ENCODE data around the gene CD82.
A peak's percentile ranks its signal among the peaks of the same experiment; 100 is the strongest.

CD82 gene

DNA sequence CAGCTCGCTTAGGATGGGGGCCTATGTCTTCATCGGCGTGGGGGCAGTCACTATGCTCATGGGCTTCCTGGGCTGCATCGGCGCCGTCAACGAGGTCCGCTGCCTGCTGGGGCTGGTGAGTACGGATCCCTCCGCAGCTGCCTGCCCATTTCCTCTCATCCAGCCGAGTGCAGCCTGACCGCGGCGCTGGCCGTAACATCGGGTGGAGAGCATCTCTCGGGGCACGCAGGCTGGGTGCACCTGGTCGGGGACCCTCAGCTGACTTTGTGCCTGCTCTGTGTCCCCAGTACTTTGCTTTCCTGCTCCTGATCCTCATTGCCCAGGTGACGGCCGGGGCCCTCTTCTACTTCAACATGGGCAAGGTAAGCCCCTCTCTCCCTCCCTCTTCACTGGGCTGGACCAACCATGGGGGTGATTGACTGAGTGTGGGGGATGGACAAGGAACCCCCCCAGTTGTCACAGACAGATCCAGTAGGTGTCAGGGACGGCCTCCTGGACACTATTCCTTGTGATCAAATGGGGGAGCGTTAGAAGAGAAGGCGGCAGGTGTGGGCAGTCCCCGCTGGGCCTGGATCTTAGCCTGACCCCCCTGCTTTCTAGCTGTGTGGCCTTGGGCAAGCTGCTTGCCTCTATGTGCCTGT, 39.7 kb downstream of the CD82 start:
- DNase-seq = no peak

DNA sequence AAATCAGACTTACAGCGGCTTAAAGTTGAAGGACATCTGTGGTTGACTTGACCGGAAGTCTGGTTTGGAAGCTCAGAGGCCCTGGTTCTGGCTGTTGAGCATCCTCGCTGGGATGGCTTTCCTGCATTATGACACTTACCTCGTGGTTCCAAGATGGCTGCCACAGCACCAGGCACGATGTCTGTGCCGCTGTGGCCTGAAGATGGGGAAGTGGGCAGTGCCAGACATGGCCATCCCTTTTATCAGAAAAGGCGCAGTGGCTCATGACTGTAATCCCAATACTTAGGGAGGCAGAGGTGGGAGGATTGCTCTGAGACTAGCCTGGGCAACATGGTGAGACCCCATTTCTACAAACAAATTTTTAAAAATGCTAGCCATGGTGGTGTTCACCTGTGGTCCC, 40.5 kb downstream of the CD82 start:
- no peak for DNase-seq

DNA sequence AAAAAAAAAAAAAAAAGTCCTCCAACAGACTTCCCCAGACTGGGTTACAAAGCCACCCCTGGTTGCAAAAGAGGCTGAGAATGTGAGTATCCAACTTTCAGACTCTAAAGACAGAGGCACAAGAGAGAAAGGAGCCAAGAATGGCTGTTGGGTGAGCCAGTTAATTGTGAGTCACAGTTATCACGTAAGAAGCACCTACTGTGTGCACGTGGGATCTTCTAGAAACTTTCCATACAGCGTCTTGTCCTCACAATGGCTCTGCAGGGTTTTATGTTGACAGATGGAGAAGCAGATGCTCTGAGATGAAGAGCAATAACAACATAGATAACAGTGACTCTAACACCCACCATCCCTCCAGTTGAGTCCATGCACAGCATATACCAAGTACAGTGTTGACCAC, 41.0 kb downstream of the CD82 start:
- no peak for DNase-seq

DNA sequence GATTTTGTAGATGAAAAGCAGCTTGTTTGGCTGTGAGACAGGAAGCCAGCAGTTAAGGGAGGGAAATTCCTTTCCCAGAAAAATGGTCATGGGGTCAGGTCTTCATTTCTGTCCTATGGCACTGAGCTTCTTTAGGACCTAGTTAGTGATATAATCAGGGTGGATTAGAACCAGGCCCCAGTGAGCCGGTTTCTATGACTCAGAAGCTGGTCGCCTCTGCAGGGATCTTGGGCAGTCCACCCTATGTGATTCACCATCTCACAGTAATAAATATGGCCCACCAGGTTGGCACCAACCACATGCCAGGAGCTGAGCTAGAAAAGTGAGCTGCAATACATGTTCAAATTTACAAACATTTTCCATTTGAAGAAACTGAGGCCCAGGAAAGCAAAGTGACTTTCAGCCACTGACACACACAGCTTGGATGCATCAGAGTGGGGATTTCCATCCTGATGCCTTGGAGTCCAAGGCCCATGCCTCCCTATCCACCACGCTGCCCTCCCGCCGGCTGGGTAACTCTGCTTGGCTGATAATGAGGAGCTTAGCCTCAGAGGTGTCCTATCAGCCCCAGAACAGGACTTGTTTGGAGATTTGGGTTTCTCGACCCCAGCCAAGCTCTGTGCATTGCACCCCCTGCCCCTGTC, 42.0 kb downstream of the CD82 start:
- peak; percentile 47 for DNase-seq

DNA sequence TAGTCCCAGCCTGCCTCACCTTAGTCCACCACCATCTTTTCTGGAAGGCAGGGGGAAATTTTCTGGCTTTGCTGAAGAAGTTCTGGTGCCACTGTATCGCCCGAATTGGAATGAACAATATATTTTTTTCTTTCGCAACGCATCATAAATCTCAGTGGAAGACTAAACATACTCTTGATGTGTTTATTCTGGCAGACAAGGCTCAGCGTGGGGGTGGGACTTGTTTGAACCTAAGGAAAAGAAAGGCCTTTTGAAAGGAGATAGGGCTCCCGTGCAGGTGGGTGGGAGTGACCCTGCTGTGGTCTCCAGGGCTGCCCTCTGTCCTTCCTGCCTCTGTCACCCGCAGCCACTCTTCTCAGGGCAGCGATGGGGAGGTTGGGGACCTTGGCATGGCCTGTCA, 42.5 kb downstream of the CD82 start:
- no peak for DNase-seq

DNA sequence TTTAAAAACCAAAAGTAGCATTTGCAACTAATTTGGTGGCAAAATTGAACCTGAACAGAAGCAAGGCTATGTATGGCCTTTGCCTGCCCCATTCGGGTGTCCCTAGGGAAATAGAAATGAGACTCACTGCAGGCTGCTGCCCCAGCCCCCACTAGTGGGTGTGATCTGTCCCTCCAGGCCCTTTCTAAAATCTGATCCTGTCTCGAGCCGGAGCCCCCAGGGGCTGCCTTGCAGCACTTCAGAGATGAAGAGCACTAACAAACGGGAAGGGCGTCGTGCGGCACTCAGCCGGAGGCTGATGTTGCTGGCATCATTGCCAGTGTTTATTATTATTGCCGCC, 43.2 kb downstream of the CD82 start:
- no peak for DNase-seq

DNA sequence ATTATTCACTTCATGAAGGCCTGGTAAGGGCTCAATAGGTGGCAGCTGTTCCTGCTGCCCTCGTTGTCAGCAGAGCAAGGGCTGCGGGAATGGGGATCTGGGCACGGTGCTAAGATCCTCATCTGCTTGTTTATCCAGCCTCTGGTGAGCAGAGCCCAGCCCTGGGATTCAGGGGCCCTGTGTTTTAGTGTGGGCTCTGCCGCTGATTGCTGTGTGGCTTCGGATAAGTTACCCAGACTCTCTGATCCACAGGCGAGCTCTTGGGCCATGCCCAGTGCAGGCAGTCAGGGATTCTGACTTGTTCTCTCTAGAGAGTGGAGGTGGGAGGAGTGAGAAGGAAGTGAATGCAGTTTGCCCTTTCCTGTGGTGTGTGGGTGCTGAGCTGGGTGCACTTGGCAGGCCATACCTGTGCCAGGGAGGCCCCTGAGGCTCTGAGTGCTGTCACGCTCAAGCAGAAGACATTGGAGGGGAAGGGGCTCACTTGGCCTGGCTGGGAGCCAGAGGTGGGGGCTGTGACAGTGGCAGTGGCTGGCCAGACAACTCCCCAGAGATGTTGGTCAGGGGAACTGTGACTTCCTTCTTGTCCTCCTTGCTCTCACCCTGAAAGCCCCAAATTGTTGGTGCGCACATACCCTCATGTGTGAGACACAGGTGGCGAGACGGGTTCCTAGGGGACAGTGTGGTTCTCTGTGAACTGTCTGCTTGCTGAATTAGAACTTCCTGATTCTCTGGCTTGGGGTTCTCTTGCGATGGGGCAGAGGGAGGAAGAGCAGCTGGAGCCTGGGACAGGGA, 43.7 kb downstream of the CD82 start:
- DNase-seq = no peak

DNA sequence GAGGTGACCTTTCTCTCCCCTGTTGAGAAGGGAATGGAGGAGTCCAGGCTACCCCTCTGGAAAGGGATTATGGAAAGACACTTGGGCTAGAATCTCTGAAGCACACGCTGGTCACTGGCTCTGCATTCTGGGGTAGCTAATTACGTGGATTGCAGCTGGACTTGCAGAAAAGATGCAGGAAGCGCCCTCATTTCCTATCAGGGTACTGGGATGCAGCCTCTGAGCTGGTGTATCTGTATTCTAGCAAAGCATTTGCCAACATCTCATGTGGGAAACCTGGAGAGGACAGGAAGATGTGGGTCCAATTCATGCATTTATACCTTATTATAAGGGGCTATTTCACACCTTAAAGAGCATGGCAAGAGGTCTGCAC, 44.3 kb downstream of the CD82 start:
- no peak for DNase-seq

DNA sequence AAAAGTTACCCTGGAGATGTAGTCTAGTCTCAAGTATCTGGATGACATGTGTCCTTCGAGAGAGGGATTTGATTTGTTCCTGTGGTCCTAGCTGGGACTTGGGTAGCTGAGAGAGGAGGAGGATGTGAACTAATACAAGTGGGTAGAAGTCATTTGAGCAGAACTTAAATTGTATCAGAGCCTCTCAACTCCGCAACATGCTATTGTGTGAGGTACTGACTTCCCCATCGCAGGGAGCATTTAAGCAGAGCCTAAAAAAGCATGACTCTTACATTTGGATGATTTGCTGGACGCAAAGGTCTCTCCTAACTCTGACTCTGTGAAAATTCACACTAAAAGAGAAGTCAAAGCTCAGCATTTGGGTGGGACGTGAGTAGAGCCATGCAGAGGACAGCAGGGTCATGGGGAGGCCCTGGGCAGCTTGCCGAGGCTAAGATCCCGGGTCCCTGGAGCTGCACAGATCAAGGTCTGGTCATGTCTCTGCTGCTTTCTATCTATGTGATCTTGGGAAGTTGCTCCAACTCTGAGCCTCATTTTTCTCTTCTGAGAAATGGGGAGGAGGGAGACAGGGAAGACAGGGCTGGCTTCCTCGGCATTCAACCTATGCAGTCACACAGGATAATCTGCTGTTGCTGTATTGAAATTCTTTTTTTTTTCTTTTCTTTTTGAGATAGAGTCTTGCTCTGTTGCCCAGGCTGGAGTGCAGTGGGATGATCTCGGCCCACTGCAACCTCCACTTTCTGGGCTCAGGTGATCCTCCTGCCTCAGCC, 44.9 kb downstream of the CD82 start:
- DNase-seq = no peak

DNA sequence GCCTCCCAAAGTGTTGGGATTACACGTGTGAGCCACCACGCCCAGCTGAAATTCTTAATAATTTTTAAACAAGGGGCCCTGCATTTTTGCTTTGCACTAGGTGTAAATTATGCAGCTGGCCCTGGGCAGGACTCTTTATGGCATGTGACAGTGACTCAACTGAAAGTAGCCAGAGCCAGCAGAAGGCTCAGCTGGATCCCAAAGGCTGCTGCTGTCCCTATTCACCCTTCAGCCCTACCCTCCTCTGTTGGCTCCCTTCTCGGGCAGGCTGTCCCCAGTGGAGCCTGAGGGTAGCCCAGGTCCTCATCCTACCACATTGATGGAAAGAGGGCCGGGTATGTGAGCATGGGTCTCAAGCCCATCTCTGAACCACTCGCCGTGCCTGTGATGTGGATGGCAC, 45.6 kb downstream of the CD82 start:
- no peak for DNase-seq

DNA sequence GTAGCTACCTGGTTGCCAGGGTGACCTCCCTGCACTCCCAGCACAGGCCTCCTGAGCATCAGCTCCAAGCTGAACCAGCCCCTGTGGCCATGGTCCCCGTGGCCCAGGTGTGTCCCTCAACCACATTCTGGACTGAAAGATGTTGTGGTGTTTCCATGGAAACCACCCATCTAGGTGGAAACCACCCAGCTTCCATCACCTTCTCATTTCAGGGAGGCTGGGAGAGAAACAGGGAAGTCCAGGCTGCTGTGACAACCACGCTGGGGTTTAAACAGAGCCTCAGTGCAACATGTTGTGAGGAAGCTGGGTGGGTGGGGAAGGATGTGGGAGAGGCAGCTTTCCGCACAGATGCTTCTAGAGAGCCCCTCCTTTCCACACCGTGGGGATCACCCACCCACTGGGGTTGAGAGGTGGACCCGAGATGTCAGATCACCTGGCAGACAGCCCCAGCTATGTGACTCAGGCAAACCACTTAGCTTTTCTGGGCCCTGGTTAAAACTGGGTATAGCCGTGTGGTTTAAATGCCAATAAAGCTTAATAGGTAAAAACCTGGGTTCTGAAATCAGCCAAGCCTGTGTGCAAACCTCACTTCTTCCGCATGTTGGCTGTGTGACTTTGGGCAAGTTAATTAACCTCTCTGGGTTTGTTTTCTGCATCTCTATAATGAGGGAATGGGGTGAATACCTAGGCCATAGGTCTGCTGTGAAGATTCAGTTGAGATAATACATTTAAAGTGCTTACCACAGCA, 46.4 kb downstream of the CD82 start:
- DNase-seq = peak; percentile 76

DNA sequence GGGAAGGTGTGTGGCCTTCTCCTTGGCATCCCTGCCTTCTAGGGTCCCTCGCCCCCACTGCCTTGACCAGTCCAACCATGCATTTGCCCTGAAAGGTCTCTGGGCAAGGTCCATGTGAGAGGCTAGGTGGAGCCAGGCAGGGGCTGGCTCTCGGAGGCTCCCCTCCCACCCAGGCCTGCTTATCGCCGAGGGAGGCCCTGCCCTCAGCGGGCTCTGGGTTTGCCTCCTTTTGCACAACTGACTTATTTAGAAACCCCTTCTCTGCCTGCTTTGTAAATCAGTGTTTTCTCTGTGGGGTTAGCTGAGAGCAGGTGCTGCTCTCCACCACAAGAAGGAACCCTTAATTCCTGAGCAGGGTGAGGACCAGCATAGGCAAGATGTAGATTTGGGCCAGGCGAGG, 47.7 kb downstream of the CD82 start:
- DNase-seq = no peak

DNA sequence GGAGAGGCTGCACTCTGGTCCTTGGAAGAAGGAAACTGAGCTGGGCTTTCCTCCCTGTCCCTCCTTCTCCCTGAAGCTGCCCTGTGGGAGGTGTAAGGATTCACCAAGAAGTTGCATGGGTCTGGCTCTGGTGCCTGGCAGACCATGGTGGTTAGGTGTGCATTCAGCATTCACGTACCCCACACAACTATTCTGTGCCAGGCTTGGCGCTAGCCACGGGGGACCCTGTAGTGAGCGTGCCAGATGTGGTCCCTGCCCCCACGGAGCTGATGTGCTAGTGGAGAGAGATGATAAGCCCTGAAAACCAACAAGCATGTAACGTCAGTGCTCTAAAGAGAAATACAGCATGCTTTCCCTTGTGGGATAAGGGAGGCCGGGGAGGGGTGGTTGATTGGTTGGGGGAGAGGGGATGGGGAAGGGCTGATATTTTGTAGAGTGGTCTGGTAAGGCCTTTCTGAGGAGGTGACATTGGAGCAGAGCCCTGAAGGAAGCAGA, 48.9 kb downstream of the CD82 start:
- no peak for DNase-seq

DNA sequence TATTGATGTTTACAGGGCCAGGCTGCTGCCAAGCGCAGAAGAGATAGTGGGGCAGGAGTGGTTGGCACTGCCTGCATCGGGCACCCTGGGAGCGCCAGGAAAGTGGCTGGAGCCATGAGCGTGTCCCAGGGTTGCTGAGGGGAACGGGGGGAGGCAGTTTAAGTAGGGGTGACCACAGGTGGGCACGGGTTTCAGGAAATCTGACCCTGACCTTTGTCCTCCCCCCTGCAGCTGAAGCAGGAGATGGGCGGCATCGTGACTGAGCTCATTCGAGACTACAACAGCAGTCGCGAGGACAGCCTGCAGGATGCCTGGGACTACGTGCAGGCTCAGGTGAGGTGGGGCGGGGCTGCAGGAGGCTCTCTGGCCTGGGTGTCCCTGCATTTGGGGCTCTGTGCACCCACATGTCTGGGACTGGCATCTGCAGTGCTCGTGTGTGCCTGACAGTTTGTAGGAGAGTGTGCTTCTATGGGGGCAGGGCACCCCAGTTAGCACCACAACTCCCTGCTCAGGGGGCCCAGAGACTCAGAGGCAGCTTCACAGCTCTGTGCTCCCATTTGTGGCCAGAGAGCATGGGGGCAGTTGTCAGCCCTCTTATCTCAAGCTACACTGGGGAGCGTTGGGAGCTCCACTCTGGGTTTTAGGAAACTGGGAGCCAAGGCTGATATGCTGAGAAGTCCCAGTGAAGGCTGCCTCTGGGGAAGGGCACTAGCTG, 49.7 kb downstream of the CD82 start:
- DNase-seq = no peak

DNA sequence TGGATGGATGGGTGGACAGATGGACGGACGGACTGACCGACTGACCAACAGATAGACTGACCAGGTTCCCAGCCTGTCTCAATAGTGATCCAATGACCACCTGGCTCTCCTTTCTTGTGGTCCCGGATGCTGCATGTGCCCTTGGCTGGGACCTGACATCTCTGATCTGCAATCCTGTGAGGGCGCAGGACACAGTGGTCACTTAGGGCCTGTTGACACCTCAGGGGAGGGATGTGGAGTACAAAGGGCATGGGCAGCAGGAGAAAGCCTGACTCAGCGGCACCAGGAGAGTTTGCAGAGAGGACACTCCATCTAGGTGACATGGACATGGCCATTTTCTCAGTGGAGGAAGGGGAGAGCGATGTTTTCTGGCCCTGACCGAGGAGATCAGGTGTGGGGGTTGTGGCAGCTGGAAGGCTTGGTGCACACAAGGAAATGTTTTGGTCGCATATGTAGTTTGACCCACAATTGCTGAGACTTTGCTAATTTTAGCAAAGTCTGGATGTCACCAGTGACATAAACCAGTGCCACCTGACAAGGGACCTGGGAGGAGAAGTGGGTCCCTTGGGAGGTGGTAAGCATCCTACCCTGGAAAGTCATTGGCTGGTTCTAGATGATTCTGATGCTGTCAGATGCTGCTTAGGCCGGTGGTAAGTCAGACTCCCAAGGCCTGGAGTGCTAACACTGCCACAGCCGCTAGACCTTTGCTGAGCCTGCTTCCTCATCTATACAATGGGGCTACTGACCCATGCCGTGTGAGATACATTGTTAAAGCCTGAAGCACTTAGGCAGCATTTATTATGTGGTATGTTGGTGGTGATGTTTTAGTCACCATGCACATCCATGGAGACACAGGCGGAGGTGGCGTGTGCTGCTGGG, 50.7 kb downstream of the CD82 start:
- DNase-seq = no peak

DNA sequence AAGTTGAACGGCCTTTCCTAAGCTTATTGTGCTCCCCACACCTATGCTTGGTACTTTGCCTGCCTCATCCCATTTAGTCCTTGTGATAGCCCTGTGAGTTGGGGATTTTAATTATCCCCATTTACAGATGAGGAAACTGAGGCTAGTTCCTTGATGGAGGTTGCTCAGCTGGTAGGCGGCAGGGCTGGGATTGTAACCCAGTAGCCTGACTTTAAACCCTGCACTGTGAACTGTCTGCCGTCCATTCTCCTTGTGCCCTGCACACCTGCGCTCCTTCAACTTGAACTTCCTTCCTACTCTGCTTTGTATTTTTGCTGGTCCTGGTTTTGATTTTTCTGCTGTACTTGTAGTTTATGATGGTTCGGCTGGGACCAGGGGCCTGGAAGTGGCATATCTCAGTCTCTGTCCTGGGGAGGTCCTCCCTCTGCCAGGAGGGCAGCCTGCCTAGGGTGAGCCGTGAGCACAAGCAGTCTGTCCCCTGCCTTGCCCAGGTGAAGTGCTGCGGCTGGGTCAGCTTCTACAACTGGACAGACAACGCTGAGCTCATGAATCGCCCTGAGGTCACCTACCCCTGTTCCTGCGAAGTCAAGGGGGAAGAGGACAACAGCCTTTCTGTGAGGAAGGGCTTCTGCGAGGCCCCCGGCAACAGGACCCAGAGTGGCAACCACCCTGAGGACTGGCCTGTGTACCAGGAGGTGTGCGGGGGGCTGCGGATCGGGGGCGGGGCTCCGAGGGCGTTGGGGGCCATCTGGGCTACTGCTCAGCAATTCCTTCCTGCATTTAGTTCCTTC, 52.4 kb downstream of the CD82 start:
- DNase-seq = peak; percentile 7

DNA sequence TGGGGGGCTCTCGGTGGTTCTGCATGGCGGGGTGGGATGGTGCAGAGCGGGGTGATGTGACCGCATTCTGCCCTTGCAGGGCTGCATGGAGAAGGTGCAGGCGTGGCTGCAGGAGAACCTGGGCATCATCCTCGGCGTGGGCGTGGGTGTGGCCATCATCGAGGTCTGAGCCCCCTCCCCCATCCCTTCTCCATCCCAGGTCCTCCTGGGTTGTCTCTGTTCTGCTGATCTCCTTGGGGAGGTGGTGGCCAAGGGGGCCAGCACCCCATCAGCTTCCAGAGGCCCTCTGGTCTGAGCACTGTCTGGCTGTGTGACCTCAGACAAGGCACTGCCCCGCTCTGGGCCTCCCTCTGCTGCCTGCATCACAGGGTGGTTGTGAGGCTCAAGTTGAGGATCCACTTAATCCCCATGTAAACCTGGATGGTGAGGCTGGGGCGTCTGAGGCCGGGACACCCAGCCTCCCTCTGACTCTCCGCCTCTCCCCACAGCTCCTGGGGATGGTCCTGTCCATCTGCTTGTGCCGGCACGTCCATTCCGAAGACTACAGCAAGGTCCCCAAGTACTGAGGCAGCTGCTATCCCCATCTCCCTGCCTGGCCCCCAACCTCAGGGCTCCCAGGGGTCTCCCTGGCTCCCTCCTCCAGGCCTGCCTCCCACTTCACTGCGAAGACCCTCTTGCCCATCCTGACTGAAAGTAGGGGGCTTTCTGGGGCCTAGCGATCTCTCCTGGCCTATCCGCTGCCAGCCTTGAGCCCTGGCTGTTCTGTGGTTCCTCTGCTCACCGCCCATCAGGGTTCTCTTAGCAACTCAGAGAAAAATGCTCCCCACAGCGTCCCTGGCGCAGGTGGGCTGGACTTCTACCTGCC, 53.3 kb downstream of the CD82 start:
- peak; percentile 6 for DNase-seq

DNA sequence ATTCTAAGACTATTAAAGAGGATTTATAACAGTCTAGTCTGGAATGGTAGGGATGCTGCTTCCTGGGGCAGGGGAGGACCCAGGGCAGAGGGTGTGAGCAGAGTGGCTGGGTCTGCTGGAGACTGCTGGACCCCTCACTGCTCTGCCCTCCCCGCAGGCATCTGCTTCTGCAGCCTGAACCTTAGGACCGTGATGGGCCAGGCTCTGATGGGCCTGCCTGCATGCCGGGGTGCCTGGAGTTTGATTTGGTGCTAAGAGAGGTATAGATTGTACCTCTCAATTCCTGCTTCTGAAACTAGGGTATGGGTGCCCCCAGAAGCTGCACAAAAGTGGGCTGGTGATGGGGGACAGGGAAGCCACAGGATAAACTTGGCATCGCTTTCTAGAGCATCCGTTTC, 54.9 kb downstream of the CD82 start:
- peak; percentile 16 for DNase-seq

DNA sequence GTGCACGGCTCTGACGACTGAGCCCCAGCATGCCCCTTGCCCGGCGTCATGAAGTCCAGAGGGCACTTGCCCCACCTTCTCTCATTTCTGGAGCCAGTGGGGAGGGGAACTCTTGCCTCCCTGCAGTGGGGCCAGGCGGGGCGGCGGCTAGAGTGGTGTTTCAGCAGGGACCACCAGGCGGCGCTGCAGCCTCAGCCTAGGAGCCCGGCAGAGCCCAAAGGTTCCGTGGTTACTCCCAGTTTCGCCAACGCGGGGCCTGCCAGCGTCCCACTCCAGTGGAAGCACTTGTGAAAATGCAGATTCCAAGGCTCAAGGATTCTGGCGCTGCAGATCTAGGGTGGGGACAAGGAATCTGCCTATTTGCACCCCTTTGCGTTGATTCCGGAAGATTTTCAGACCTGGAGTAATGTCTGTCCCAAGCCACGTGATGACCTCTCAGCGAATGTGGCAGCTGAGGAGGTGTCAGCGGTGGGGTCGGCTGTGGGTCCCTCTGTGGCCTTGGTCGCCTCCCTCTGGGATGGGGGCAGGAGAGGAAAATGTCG, 55.7 kb downstream of the CD82 start:
- DNase-seq = peak; percentile 78
